Lower leg skin (tissue), 4 donors: Measurements from ENCODE around the gene ZKSCAN8. TPM values are rescaled to one million over a fixed set of nuclear protein-coding genes. Genes with fewer than 3 reads are reported as not detected.

ENCODE experiments used
- DNase-seq, 2 donors: peaks; one replicate each; pipeline ENCODE4 v3.0.0-alpha.2; 2019; ENCODE audit warnings: low spot score in 2 of 2
- H3K4me3 ChIP-seq: fragments of 200-600 bp; sonication (generic); 2 replicates; pipeline ENCODE4 v1.5.1; 2017; ENCODE audit warnings: mild to moderate bottlenecking, low read depth; ENCODE audit not compliant: poor library complexity, severe bottlenecking
- CTCF ChIP-seq, 3 donors: fragments of 450-650 bp; IDR thresholded peaks; one replicate each; pipeline ENCODE4 v1.5.1; 2016; ENCODE audit warnings: antibody characterized with exemption in 3 of 3, mild to moderate bottlenecking in 3 of 3, moderate library complexity in 2 of 3
- POLR2A ChIP-seq, 2 donors: fragments of 450-650 bp; IDR thresholded peaks; one replicate each; pipeline ENCODE4 v1.6.1; 2016 to 2017; ENCODE audit warnings: antibody characterized with exemption in 2 of 2, mild to moderate bottlenecking in 1 of 2, moderate library complexity in 1 of 2
- WGBS, 2 donors: methylation state at CpG; one replicate each; pipeline ENCODE4 v1.1.5; 2018; 5-methylcytosine and 5-hydroxymethylcytosine counted together
- intact Hi-C: fragments of 100-400 bp; cut with DNase I; formaldehyde crosslinking; loops from one replicate; pipeline ENCODE4 v1.15.0; 2023; ENCODE audit warnings: low total_unique reads
- total RNA-seq, 4 donors: library from RNA; depleted of rRNA; stranded (reverse); fragments of >200 nt; gene quantifications; one replicate each; pipeline ENCODE4 v1.1.0, GENCODE V29; 2016

The ZKSCAN8 gene
- total RNA-seq, 4 donors from 2014 or later, result 10.5 to 16.5 (median 11.3) TPM

DNA sequence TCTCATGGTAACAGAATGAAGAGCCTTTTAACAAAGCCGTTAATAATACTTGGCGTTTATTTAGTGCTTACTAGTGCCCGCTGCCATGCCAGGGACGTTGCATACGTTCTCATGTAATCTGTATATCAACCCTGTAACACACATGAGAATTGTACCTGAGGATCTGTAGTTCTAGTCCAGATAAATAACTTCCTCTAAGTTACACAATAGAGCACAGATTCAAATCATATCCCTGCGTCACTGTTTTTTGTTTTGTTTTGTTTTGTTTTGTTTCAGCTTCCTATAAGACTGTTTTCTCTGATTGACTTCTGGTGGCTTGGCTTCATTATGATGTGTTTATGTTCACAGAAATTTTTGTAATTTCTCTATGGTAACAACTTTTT, 16.7 kb upstream of the ZKSCAN8 start:
- DNase-seq, result no peak
- intact Hi-C loops, result no loop called here
- peak overlapping the region; percentile 56 for H3K4me3 ChIP-seq
- TF ChIP-seq POLR2A (IDR thresholded peaks at IDR 0.05) (no peak), CTCF (IDR thresholded peaks at IDR 0.05) (no peak)
- 12 to 14% methylated on average over 6 of the region's 6 CpGs for WGBS, 2 donors

DNA sequence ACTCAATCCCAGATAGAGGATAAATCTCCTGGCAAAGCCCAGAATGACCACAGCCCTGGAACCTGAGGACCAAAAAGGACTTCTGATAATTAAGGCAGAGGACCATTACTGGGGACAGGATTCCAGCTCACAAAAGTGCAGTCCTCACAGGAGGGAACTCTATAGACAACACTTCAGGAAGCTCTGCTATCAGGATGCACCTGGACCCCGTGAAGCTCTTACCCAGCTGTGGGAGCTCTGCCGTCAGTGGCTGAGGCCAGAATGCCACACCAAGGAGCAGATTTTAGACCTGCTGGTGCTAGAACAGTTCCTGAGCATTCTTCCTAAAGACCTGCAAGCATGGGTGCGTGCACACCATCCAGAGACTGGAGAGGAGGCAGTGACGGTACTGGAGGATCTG, 16.3 kb upstream of the ZKSCAN8 start:
- H3K4me3 ChIP-seq, result no peak overlapping the region
- no peak for DNase-seq
- WGBS, 2 donors, result 70 to 76% methylated on average over 4 of the region's 4 CpGs
- intact Hi-C loops, result no loop called here
- TF ChIP-seq CTCF (IDR thresholded peaks at IDR 0.05), result no peak

GRCh38 chr6:28134015-28134414, 7.7 kb upstream of the ZKSCAN8 start:
- TF ChIP-seq POLR2A (IDR thresholded peaks at IDR 0.05) (no peak), CTCF (IDR thresholded peaks at IDR 0.05) (no peak)
- 46 to 58% methylated on average over 3 of the region's 3 CpGs for WGBS, 2 donors
- intact Hi-C loops, result no loop called here
- no peak for DNase-seq
- H3K4me3 ChIP-seq, result no peak overlapping the region

DNA sequence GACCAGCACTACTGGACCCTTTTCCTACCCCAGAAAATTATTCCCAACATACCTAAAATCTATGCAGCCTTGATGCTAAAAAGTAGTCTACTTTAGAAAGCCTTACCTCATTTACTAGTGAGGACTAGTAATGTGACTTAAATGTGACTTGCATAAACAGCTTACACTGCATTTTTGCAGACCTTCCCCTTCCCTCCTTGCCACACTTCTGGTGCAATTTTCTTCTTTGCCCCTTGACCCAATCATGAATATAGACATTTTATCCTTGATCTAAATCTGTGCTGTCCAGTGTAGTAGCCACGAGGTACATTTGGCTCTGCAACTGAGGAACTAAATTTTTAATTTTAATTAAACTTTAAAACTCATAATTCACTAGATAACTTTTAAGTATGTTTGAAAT, 7.0 kb upstream of the ZKSCAN8 start:
- H3K4me3 ChIP-seq, result no peak overlapping the region
- 49 to 66% methylated on average over 1 of the region's 1 CpG for WGBS, 2 donors
- no peak for DNase-seq
- intact Hi-C loops, result no loop called here
- TF ChIP-seq CTCF (IDR thresholded peaks at IDR 0.05) (no peak), POLR2A (IDR thresholded peaks at IDR 0.05) (no peak)

GRCh38 chr6:28135393-28135792, 6.3 kb upstream of the ZKSCAN8 start:
- no peak overlapping the region for H3K4me3 ChIP-seq
- DNase-seq, result no peak
- WGBS, 2 donors, result 23 to 27% methylated on average over 3 of the region's 3 CpGs
- intact Hi-C loops, result no loop called here
- TF ChIP-seq CTCF (IDR thresholded peaks at IDR 0.05) (no peak), POLR2A (IDR thresholded peaks at IDR 0.05) (no peak)
